GM10266 (cell line): Measurements from ENCODE around the gene SF1.

ENCODE experiments used
- DNase-seq: peaks from one replicate; pipeline ENCODE4 v3.0.0; 2012; ENCODE audit errors: extremely low spot score
- TF ChIP-seq, protein P1 (sequence below): IDR thresholded peaks from 2 replicates; pipeline ENCODE4 v1.5.1; 2012; ENCODE audit warnings: mild to moderate bottlenecking, low read depth; ENCODE audit not compliant: control insufficient read depth, insufficient read depth; ENCODE audit errors: missing control alignments

SF1 gene

DNA sequence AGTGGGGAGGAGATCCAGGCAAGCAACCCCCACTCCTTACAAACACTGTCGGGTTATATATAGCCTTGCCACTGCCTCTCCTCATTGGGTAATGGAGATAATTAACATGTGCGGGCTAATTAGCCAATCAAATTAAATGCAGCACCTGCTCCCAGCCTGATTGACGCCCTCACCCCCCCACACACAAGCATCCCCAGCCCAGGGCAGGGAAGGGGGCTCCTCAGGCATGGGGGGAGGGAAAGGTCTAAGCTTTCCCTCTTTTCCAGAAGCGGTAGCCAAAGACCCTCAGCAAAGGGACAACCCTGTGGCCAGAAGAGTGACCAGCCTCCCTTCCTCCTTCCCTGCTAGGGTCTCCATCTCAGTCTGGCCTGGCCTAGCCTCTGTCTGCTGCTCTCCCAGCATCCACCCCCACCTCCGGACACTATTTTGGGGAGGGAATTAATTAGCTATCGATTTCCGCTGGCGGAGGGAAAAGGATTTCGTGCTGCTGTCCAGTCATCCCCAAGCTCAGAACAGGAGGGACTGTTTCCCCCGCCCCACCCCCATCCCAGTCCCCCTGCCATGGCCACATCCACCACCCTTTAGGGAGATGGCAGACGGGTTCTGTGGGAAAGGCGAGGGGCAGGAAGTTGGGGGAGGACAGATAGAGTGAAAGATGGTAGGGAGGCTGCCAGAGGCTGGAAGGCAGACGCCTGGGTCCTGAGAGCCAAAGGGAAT, 62.4 kb downstream of the SF1 start:
- TF ChIP-seq, protein P1, sequence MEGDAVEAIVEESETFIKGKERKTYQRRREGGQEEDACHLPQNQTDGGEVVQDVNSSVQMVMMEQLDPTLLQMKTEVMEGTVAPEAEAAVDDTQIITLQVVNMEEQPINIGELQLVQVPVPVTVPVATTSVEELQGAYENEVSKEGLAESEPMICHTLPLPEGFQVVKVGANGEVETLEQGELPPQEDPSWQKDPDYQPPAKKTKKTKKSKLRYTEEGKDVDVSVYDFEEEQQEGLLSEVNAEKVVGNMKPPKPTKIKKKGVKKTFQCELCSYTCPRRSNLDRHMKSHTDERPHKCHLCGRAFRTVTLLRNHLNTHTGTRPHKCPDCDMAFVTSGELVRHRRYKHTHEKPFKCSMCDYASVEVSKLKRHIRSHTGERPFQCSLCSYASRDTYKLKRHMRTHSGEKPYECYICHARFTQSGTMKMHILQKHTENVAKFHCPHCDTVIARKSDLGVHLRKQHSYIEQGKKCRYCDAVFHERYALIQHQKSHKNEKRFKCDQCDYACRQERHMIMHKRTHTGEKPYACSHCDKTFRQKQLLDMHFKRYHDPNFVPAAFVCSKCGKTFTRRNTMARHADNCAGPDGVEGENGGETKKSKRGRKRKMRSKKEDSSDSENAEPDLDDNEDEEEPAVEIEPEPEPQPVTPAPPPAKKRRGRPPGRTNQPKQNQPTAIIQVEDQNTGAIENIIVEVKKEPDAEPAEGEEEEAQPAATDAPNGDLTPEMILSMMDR, result no peak
- DNase-seq, result no peak

DNA sequence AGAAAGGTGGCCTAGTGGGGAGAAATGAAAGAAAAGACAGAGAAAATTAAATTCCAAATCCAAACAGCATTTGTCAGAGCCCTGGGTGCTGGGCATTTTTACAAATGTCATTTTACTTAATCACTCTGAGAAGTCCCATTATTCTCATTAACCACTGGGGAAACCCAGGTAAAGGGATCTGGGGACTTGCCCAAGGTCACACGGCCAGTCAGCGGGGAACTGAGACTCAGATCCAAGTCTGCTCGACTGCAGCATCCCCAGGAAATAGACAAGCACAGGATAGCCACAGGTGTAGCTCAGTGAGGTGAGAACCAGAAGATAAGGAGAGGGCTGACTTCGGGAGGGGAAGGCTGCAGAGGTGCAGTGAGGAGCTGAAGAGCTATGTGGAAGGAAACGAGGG, 63.2 kb downstream of the SF1 start:
- TF ChIP-seq, protein P1, result no peak
- no peak for DNase-seq

DNA sequence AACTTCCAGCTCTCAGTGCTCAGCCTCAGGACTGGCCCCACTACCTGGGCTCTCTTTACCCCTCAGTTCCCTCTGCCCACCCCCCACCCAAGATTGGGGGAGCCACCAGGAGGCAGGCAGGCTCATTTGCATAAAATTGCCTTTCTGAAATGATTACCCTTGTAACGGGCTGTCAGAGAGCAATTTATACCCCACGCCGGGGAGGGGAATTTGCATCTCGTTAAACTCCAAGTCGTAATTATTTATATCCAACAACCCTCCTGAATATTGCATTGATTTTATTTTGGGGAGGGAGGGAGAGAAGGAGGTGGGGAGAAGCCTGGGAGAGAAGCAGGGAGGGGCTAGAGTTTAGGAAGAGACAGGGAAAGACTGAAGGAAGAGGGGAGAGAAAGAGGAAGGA, 63.7 kb downstream of the SF1 start:
- TF ChIP-seq, protein P1, result no peak
- no peak for DNase-seq
